WTC11 (cell line): ENCODE data around the gene IYD. TPM values are rescaled to one million over a fixed set of nuclear protein-coding genes. Genes with fewer than 3 reads are reported as not detected.

Experiments
- ATAC-seq: fragments of 200-7000 bp; cut with Tn5 transposase; 2 replicates; pipeline ENCODE4 v1.10.0; 2021; ENCODE audit warnings: mild to moderate bottlenecking, moderate library complexity
- CTCF ChIA-PET: fragments of 300-600 bp; sonication (Branson Sonifier 250); formaldehyde crosslinking; loops from one replicate; lab custom pipeline; 2021; ENCODE audit warnings: antibody characterized with exemption; lab: Charles Lee
- POLR2A ChIA-PET: fragments of 350-600 bp; sonication (Branson Sonifier 250); formaldehyde crosslinking; loops from one replicate; lab custom pipeline; 2021; ENCODE audit warnings: antibody characterized with exemption; lab: Charles Lee
- DNase-seq: peaks from one replicate; pipeline ENCODE4 v3.0.0; 2021; ENCODE audit warnings: low spot score
- H3K27ac Mint-ChIP-seq: 2 replicates; pipeline ENCODE4 v1.8.0; 2021; ENCODE audit warnings: mixed read lengths
- H3K27me3 Mint-ChIP-seq: 2 replicates; pipeline ENCODE4 v1.8.0; 2021; ENCODE audit warnings: low read depth, mild to moderate bottlenecking, moderate library complexity, mixed read lengths
- H3K36me3 Mint-ChIP-seq: 2 replicates; pipeline ENCODE4 v1.8.0; 2021; ENCODE audit warnings: mixed read lengths
- H3K4me1 Mint-ChIP-seq: 2 replicates; pipeline ENCODE4 v1.8.0; 2022; ENCODE audit warnings: mixed read lengths
- H3K4me3 Mint-ChIP-seq: 2 replicates; pipeline ENCODE4 v1.8.0; 2021; ENCODE audit warnings: mild to moderate bottlenecking, moderate library complexity, mixed read lengths
- H3K9me3 Mint-ChIP-seq: 2 replicates; pipeline ENCODE4 v1.8.0; 2021; ENCODE audit warnings: mixed read lengths
- AR ChIP-seq: fragments of 250-450 bp; sonication (Bioruptor Pico); IDR thresholded peaks from 2 replicates; pipeline ENCODE4 v1.9.0; 2021; ENCODE audit warnings: mild to moderate bottlenecking
- CTCF ChIP-seq: fragments of 200-600 bp; IDR thresholded peaks from 2 replicates; pipeline ENCODE4 v1.8.0; 2022; ENCODE audit warnings: antibody characterized with exemption
- FOXP4 ChIP-seq: sonication (generic); formaldehyde crosslinking; IDR thresholded peaks from 2 replicates; pipeline ENCODE4 v1.8.0; 2022; ENCODE audit warnings: mild to moderate bottlenecking, missing genetic modification reagents
- HMGA2 ChIP-seq: fragments of 250-450 bp; sonication (Bioruptor Pico); IDR thresholded peaks from 2 replicates; pipeline ENCODE4 v1.4.0; 2021; ENCODE audit warnings: mild to moderate bottlenecking, moderate library complexity
- IRF1 ChIP-seq: sonication (generic); formaldehyde crosslinking; IDR thresholded peaks from 2 replicates; pipeline ENCODE4 v1.8.0; 2023; ENCODE audit warnings: missing genetic modification reagents
- MAX ChIP-seq: sonication (generic); formaldehyde crosslinking; IDR thresholded peaks from 2 replicates; pipeline ENCODE4 v1.8.0; 2022; ENCODE audit warnings: mild to moderate bottlenecking, missing genetic modification reagents
- MYBL2 ChIP-seq: sonication (generic); formaldehyde crosslinking; IDR thresholded peaks from 2 replicates; pipeline ENCODE4 v1.8.1; 2023; ENCODE audit warnings: mild to moderate bottlenecking, moderate library complexity, missing genetic modification reagents
- NFATC4 ChIP-seq: fragments of 250-450 bp; sonication (Bioruptor Pico); IDR thresholded peaks from 2 replicates; pipeline ENCODE4 v1.9.0; 2021; ENCODE audit warnings: mild to moderate bottlenecking
- NR2C2 ChIP-seq: sonication (generic); formaldehyde crosslinking; IDR thresholded peaks from 2 replicates; pipeline ENCODE4 v1.8.0; 2022; ENCODE audit warnings: mild to moderate bottlenecking, missing genetic modification reagents
- SMAD3 ChIP-seq: sonication (generic); formaldehyde crosslinking; IDR thresholded peaks from 2 replicates; pipeline ENCODE4 v1.8.0; 2022; ENCODE audit warnings: missing genetic modification reagents, mild to moderate bottlenecking, borderline replicate concordance
- TEAD4 ChIP-seq: sonication (generic); formaldehyde crosslinking; IDR thresholded peaks from 2 replicates; pipeline ENCODE4 v1.8.0; 2022; ENCODE audit warnings: mild to moderate bottlenecking, missing genetic modification reagents
- TP53 ChIP-seq: sonication (generic); formaldehyde crosslinking; IDR thresholded peaks from 2 replicates; pipeline ENCODE4 v1.8.1; 2023; ENCODE audit warnings: mild to moderate bottlenecking, missing genetic modification reagents
- ZNF219 ChIP-seq: sonication (generic); formaldehyde crosslinking; IDR thresholded peaks from 2 replicates; pipeline ENCODE4 v1.8.0; 2023; ENCODE audit warnings: missing genetic modification reagents, mild to moderate bottlenecking, borderline replicate concordance
- ZNF281 ChIP-seq: sonication (generic); formaldehyde crosslinking; IDR thresholded peaks from 2 replicates; pipeline ENCODE4 v1.8.0; 2023; ENCODE audit warnings: mild to moderate bottlenecking, missing genetic modification reagents
- ZNF416 ChIP-seq: fragments of 250-450 bp; sonication (Bioruptor Pico); IDR thresholded peaks from 2 replicates; pipeline ENCODE4 v1.9.0; 2021; ENCODE audit warnings: mild to moderate bottlenecking, inconsistent platforms
- ZNF512 ChIP-seq: sonication (generic); formaldehyde crosslinking; IDR thresholded peaks from 2 replicates; pipeline ENCODE4 v1.8.1; 2022; ENCODE audit warnings: missing genetic modification reagents, borderline replicate concordance
- total RNA-seq: library from RNA; stranded (reverse); gene quantifications from 3 replicates; pipeline ENCODE4 v1.2.3, GENCODE V29; 2021

The IYD gene
- total RNA-seq, 1 experiment from 2014 or later: not detected

- TF ChIP-seq TEAD4 (no peak), ZNF512 (CRISPR knock-in tag) (no peak), TP53 (CRISPR knock-in tag) (no peak), ZNF281 (no peak), NR2C2 (CRISPR knock-in tag) (no peak), CTCF (peak; percentile 51), FOXP4 (CRISPR knock-in tag) (no peak), MAX (CRISPR knock-in tag) (0 out of 2 replicates have a peak, but pooled peaks have one; percentile 35), AR (CRISPR knock-in tag) (no peak), ZNF416 (CRISPR knock-in tag) (no peak)
- ChIA-PET CTCF (interaction anchor here (0.6 to 2.8 kb wide), 27 partner anchors 10 to 401 kb away, joined by 3 to 40 read pairs (median 4); partner anchors contain the start of gene PLEKHG1), POLR2A (interaction anchor here (1.0 to 1.3 kb wide), 2 partner anchors 180 to 396 kb away, joined by 3 to 6 read pairs; partner anchors contain the start of gene PLEKHG1)
- DNase-seq (peak; percentile 64), ATAC-seq (peak; percentile 58)
- 0 out of 2 replicates have a peak, but pooled peaks cover under 1% of the 10 kb centered on the region for H3K36me3 Mint-ChIP-seq
- H3K27ac Mint-ChIP-seq: no peak overlapping the region
- H3K4me1 Mint-ChIP-seq: peaks cover 6% of the 10 kb centered on the region
- 0 out of 2 replicates have a peak overlapping the region, but pooled peaks have one; percentile 26 for H3K4me3 Mint-ChIP-seq
- H3K27me3 Mint-ChIP-seq: no peaks in the 10 kb centered on the region; the same call in 1 of the 2 replicates
- peaks cover 12% of the 10 kb centered on the region for H3K9me3 Mint-ChIP-seq
Observed at GRCh38 chr6:150418827-150419594, 50.2 kb downstream of the IYD start.

- ATAC-seq (no peak), DNase-seq (no peak)
- no peak overlapping the region for H3K27ac Mint-ChIP-seq
- no peaks in the 10 kb centered on the region for H3K36me3 Mint-ChIP-seq
- ChIA-PET POLR2A (no interaction called here), CTCF (interaction anchor here (1.0 to 1.5 kb wide), 3 partner anchors 25 to 395 kb away, joined by 3 to 6 read pairs (median 4); no protein-coding TSS in a partner anchor)
- peaks cover 11% of the 10 kb centered on the region for H3K9me3 Mint-ChIP-seq
- peaks cover 6% of the 10 kb centered on the region for H3K4me1 Mint-ChIP-seq
- H3K4me3 Mint-ChIP-seq: no peak overlapping the region
- no peaks in the 10 kb centered on the region; the same call in 1 of the 2 replicates for H3K27me3 Mint-ChIP-seq
- TF ChIP-seq MAX (CRISPR knock-in tag) (no peak), AR (CRISPR knock-in tag) (no peak), IRF1 (CRISPR knock-in tag) (no peak), ZNF219 (CRISPR knock-in tag) (no peak), HMGA2 (CRISPR knock-in tag) (no peak), MYBL2 (no peak), NFATC4 (no peak), SMAD3 (CRISPR knock-in tag) (no peak)
Observed at GRCh38 chr6:150420428-150420827, 51.6 kb downstream of the IYD start.
